PC-9 (cell line): ENCODE measurements around the gene CDH19. TPM values are rescaled to one million over a fixed set of nuclear protein-coding genes. Genes with fewer than 3 reads are reported as not detected.

Experiments
- BruUV-seq: library from RNA; stranded (reverse); fragments of 400-500 nt; replicated peaks from 2 replicates; lab custom pipeline; 2021; lab: Mats Ljungman, UMichigan
- CTCF ChIA-PET: fragments of 300-600 bp; sonication (Branson Sonifier 250); formaldehyde crosslinking; loops from one replicate; lab custom pipeline; 2022; ENCODE audit warnings: antibody characterized with exemption; lab: Charles Lee
- POLR2A ChIA-PET: fragments of 300-600 bp; sonication (Branson Sonifier 250); formaldehyde crosslinking; loops from one replicate; lab custom pipeline; 2022; ENCODE audit warnings: antibody characterized with exemption; ENCODE audit not compliant: unreplicated experiment; lab: Charles Lee
- DNase-seq, 2 experiments: peaks; one replicate each; pipeline versions ENCODE4 v3.0.0 to v3.0.0-alpha.2; 2015 to 2022; ENCODE audit warnings: mixed read lengths in 1 of 2
- H2AFZ ChIP-seq: fragments of 200-600 bp; sonication (generic); 2 replicates; pipeline ENCODE4 v1.8.1; 2017; ENCODE audit warnings: antibody characterized with exemption
- H3F3A ChIP-seq: fragments of 200-600 bp; sonication (generic); 2 replicates; pipeline ENCODE4 v1.8.1; 2017; ENCODE audit warnings: antibody characterized with exemption, mild to moderate bottlenecking, low read depth; ENCODE audit not compliant: insufficient read depth
- H3K27ac ChIP-seq: fragments of 200-600 bp; sonication (generic); 2 replicates; pipeline ENCODE4 v1.6.1; 2016; ENCODE audit warnings: mixed run types
- H3K27me3 ChIP-seq: fragments of 200-600 bp; sonication (generic); 2 replicates; pipeline ENCODE4 v1.6.1; 2016; ENCODE audit warnings: low read depth, mixed run types; ENCODE audit not compliant: insufficient read depth
- H3K36me3 ChIP-seq: fragments of 200-600 bp; sonication (generic); 2 replicates; pipeline ENCODE4 v1.6.1; 2016; ENCODE audit warnings: low read depth, mixed run types
- H3K4me1 ChIP-seq: fragments of 200-600 bp; sonication (generic); replicated peaks from 2 replicates; pipeline ENCODE4 v1.6.1; 2016; ENCODE audit warnings: mixed run types; ENCODE audit not compliant: insufficient read depth
- H3K4me2 ChIP-seq: fragments of 200-600 bp; sonication (generic); 2 replicates; pipeline ENCODE4 v1.6.1; 2017; ENCODE audit warnings: mixed run types
- H3K4me3 ChIP-seq: fragments of 200-600 bp; sonication (generic); 2 replicates; pipeline ENCODE4 v1.6.1; 2016; ENCODE audit warnings: mixed run types
- H3K79me2 ChIP-seq: fragments of 200-600 bp; sonication (generic); 2 replicates; pipeline ENCODE4 v1.6.1; 2017; ENCODE audit warnings: low read depth, mixed run types
- H3K9me2 ChIP-seq: fragments of 200-600 bp; sonication (generic); 2 replicates; pipeline ENCODE4 v1.8.1; 2017; ENCODE audit warnings: mild to moderate bottlenecking; ENCODE audit not compliant: insufficient read depth
- H3K9me3 ChIP-seq: fragments of 200-600 bp; sonication (generic); 2 replicates; pipeline ENCODE4 v1.8.1; 2016; ENCODE audit warnings: low read depth; ENCODE audit not compliant: insufficient read depth
- H4K20me1 ChIP-seq: fragments of 200-600 bp; sonication (generic); 2 replicates; pipeline ENCODE4 v1.8.1; 2017; ENCODE audit not compliant: insufficient read depth
- CTCF ChIP-seq: fragments of 200-600 bp; sonication (generic); conservative IDR thresholded peaks from 2 replicates; pipeline ENCODE4 v1.6.1; 2017; ENCODE audit warnings: mixed run types, antibody characterized with exemption, mild to moderate bottlenecking, moderate library complexity
- EZH2 ChIP-seq: fragments of 200-600 bp; sonication (generic); IDR thresholded peaks from 2 replicates; pipeline ENCODE4 v1.8.0; 2017; ENCODE audit warnings: antibody characterized with exemption, low read depth
- intact Hi-C: fragments of 100-400 bp; cut with micrococcal nuclease; formaldehyde crosslinking; loops from one replicate; pipeline ENCODE4 v1.10.0; 2022; ENCODE audit not compliant: unreplicated experiment
- total RNA-seq: library from RNA; stranded (reverse); gene quantifications from 2 replicates; pipeline ENCODE4 v1.2.3, GENCODE V29; 2021

The CDH19 gene
- total RNA-seq, 1 experiment from 2014 or later, result not detected

- intact Hi-C loops, result no loop called here
- no TSS peak for BruUV-seq
- no peaks in the 10 kb centered on the region for H3K36me3 ChIP-seq
- no peaks in the 10 kb centered on the region for H3K9me3 ChIP-seq
- no peak overlapping the region for H3K27ac ChIP-seq
- no peaks in the 10 kb centered on the region for H3K4me1 ChIP-seq
- no peak overlapping the region for H2AFZ ChIP-seq
- no peaks in the 10 kb centered on the region for H3F3A ChIP-seq
- no peak for DNase-seq
- ChIA-PET CTCF (no interaction called here), POLR2A (no interaction called here)
- no peaks in the 10 kb centered on the region for H3K79me2 ChIP-seq
- TF ChIP-seq CTCF, result no peak
- no peak for TF ChIP-seq EZH2
- no peak overlapping the region for H3K4me2 ChIP-seq
- no peak overlapping the region for H3K4me3 ChIP-seq
- H4K20me1 ChIP-seq, result no peaks in the 10 kb centered on the region
- H3K9me2 ChIP-seq, result peaks cover 6% of the 10 kb centered on the region; the same call in 1 of the 2 replicates
- no peaks in the 10 kb centered on the region for H3K27me3 ChIP-seq
Measured at GRCh38 chr18:66555585-66555984, 48.3 kb downstream of the CDH19 start.

- intact Hi-C loops, result no loop called here
- ChIA-PET POLR2A (no interaction called here), CTCF (no interaction called here)
- Histone ChIP-seq H3F3A (no peaks in the 10 kb centered on the region), H2AFZ (no peak overlapping the region), H3K79me2 (no peaks in the 10 kb centered on the region), H3K27ac (no peak overlapping the region), H3K4me3 (no peak overlapping the region), H4K20me1 (no peaks in the 10 kb centered on the region), H3K4me1 (no peaks in the 10 kb centered on the region), H3K4me2 (no peak overlapping the region), H3K27me3 (no peaks in the 10 kb centered on the region), H3K36me3 (no peaks in the 10 kb centered on the region), H3K9me2 (peaks cover 6% of the 10 kb centered on the region; the same call in 1 of the 2 replicates), H3K9me3 (no peaks in the 10 kb centered on the region)
- DNase-seq, result no peak
- no TSS peak for BruUV-seq
- no peak for TF ChIP-seq EZH2
- TF ChIP-seq CTCF, result no peak
Measured at GRCh38 chr18:66553824-66554223, 50.1 kb downstream of the CDH19 start.

- BruUV-seq, result no TSS peak
- ChIA-PET CTCF (no interaction called here), POLR2A (no interaction called here)
Measured at GRCh38 chr18:66550366-66550765, 53.5 kb downstream of the CDH19 start.

More at GRCh38 chr18:66550366-66550765, 53.5 kb downstream of the CDH19 start:
- peaks cover 4% of the 10 kb centered on the region for H3K9me2 ChIP-seq
- 0 out of 2 replicates have a peak overlapping the region, but pooled peaks have one; percentile 27 for H2AFZ ChIP-seq
- H3K27ac ChIP-seq, result no peak overlapping the region
- H3K9me3 ChIP-seq, result no peaks in the 10 kb centered on the region
- no peak overlapping the region for H3K4me2 ChIP-seq
- H3K36me3 ChIP-seq, result no peaks in the 10 kb centered on the region
- no peak overlapping the region for H3K4me3 ChIP-seq
- H3K4me1 ChIP-seq, result no peaks in the 10 kb centered on the region
- no peaks in the 10 kb centered on the region for H3K79me2 ChIP-seq
- no peak for DNase-seq
- TF ChIP-seq EZH2 (no peak), CTCF (no peak)
- H3F3A ChIP-seq, result no peaks in the 10 kb centered on the region
- no peaks in the 10 kb centered on the region for H3K27me3 ChIP-seq
- intact Hi-C loops, result no loop called here
- H4K20me1 ChIP-seq, result no peaks in the 10 kb centered on the region
